ENCODE results near the gene GON4L.

DNA sequence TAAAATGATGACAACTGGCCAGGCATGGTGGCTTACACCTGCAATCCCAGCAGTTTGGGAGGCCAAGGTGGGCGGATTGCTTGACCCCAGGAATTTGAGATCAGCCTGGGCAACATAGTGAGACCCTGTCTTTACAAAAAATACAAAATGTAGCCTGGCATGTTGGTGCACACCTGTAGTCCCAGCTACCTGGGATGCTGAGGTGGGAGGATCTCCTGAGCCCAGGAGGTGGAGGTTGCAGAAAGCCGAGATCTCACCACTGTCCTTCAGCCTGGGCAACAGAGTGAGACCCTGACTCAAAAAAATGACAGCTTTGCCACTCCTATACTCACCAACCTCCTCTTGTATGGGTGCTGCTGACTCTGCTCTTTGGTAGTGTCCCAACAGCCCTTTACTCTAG lies 20.9 kb upstream of the GON4L start:
- no peak for TF ChIP-seq EZH2 (IDR thresholded peaks at IDR 0.05; ENCODE audit: low read length)
- TF ChIP-seq, protein P1, sequence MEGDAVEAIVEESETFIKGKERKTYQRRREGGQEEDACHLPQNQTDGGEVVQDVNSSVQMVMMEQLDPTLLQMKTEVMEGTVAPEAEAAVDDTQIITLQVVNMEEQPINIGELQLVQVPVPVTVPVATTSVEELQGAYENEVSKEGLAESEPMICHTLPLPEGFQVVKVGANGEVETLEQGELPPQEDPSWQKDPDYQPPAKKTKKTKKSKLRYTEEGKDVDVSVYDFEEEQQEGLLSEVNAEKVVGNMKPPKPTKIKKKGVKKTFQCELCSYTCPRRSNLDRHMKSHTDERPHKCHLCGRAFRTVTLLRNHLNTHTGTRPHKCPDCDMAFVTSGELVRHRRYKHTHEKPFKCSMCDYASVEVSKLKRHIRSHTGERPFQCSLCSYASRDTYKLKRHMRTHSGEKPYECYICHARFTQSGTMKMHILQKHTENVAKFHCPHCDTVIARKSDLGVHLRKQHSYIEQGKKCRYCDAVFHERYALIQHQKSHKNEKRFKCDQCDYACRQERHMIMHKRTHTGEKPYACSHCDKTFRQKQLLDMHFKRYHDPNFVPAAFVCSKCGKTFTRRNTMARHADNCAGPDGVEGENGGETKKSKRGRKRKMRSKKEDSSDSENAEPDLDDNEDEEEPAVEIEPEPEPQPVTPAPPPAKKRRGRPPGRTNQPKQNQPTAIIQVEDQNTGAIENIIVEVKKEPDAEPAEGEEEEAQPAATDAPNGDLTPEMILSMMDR (optimal IDR thresholded peaks at IDR 0.05 in 1 of 3, IDR thresholded peaks at IDR 0.05 in 1 of 3, conservative IDR thresholded peaks at IDR 0.05 in 1 of 3; ENCODE audit: extremely low read depth in 1 of 3, insufficient read depth in 2 of 3, low read length in 3 of 3): no peak
